Measurements from ENCODE around the gene KDM5B.
"Not testable (repeated sequence)": the region's sequence is repeated elsewhere in the genome, so short reads cannot be mapped to it uniquely, and the experiment has no call there.

The KDM5B gene

DNA sequence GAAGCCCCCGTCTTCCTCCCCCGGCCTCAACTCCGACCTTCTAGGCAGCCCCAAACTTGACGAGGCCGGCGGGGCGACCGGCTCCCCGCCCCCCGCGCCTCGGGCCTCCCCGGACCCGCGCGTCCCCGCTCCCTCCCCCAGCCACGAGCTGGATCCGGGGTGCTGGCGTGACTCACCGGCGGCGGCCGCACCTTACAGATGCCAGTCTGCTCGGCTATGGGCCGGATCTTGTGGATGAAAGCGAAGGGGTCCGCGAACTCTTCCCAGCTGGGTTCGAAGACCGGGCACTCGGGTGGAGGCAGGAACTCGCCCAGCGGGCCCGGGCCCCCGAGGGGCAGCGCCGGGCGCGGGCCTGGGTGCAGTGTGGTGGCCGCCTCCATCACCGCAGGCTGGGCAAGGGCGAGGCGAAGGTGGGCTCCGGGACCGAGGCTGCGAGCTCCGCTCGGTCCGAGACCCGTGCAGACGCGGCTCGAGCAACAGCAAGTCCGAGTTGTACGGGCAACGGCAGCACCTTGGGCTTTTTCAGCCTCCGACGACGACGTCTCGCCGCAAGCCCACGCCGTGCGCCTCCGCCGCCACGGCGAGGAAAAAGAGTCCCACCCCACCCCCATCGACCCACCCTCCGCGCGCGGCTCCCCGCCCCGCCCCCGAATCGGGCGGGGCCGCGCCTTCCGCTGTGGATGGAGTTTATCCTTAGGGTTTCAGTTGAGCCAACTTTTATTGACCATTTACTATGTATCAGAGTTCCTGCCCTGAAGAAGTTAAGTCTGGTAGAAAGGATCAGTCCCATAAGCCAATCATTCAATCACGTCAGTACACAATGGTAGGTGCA, at the start of gene KDM5B:
Gene KDM5B, minus strand, starts transcription at position 496 of the 832 bp plus-strand sequence. Its CDS starts 116 bp downstream, at position 380.
- DNase-seq, result peak; percentile 82

DNA sequence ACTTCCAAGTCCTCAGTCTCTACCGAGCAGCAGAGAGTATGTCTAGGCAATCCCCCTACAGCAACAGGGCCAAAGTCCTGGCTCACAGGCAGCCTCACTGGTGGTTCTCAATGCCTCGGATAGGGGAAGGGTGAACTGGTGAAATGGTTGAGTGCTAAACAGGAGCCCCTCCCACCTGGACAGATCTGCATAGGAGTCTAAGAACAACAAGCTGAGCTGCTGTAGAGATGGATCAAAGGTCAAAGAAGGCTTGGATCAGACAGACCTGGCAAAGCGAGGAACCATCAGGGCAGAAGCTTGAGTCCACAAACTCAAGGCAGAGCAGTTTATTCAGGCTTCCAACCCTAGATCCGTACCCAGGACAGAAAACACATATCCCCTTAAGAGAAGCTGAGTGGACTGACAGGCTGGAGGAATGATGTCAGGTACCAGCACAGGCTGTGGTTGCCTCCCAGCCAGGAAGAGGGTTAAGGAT, 49.0 kb upstream of the KDM5B start:
- DNase-seq, result no peak

DNA sequence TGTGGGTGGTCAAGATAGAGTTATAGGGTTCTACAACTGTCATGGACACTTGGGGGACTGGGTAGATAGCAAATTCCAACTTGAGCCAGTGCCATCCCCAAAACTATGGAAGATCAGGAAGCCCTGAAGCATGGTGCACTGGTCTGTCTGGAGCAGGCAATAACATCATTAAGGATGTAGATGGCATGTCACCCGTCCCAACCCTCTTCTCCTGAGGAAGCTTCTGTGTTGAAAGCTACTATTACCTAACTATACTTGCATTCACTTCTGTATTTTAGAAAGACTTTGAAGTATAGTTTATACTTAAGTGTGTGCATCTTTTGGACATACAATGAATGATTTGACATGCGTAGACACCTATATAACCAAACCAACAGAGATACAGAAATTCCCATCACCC, 47.8 kb upstream of the KDM5B start:
- no peak for DNase-seq

DNA sequence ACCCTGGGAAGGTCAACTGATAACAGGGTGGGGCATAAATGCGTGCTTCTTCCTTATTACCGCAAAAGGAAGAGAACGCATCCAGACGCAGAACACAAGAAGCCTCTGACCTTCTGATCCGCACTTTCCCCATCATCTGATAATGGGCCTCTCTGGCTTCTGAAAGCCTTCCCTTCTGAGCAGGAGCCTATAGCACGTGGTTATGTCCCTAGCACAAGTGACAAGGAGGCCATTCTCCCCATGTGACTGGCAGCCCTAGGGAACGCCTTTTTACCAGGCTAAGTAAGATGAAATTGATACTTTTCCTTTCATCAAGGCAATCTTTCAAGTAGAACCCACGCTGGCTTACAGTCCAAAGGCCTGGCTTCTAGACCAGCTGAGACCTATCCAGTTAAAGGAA, 46.6 kb upstream of the KDM5B start:
- no peak for DNase-seq

DNA sequence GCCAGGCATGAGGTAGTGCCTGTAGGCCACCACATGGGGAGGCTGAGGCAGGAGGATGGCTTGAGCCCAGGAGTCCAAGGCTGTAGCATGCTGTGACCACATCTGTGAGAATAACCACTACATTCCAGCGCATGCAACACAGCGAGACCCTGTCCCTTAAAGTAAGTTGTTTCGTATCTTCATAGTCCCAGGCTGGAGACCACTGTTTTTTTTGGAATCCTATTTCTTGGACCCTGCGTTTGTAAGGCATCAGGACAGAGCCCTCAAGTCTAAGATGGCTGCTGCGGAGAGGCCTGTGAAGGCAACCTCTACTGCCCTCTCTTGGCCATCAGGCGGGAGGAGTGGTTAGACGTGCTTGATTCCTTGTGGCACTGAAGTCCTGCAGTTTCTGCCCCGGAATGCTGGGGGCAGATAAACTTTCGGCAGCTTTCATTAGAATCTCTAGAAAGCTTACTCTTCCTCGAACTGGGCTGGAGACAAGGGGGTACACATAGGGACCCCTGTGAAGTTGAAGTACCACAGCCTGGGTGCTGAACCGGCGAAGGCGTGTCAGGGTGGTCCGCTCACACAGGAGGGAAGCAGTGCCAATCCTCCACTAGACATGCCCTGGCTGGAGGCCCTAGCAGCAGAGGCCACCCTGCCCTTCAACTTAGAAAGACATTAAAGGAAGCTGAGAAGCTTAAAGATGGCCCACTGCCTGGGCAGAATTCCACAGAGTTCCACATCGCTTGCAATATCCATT, 44.1 kb upstream of the KDM5B start:
- DNase-seq, result no peak

DNA sequence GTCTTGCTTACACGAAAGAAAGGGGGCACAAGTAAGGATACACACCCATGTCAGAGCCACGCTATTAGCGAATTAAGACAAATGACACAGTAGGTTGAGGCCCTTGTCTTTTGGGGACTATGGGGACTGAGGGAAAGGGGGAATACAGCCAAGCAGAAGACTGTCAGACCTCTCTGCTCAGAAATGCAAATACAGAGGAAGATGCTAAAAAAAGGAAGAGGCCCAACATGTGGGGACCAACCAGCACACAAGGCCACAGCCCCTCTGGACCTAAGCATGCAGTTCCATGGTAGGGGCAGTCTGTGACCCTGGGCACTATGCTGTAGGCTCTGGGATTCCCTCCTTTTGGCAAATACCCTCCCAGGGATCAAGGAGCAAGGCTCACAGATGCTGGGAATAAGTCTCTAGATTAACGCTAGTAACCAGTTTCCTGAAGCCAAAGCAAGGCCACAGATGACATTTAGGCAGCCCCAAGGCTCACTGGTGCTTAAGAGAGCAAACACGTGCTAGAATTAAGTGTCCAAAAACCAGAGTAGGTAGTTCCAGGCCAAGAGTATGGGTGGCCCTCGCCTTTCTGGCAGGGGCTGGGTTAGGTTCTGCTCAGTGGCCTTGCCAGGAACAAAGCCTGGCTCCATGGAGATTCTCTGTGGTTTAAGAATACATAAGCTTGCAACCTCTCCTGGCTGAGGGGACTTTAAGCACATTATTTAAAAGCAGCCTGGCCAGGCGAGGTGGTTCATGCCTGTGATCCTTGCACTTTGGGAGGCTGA, 42.6 kb upstream of the KDM5B start:
- peak; percentile 49 for DNase-seq

DNA sequence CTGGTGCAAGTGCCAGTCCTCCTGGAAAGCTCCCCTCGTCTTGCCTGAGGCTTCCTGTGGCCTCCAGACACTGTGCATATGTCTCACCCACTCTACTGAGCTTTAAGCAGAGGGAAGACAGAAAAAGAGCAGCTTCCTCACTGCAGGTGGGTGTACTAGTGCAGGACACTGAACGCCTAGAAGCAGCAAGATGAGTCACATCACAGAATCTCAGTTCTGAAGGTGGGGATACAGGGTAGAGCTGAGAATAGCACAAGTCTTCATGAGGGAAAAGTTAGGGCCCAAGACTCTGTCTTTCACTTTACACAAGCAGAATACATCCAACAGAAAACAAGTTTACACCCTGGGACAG, 39.9 kb upstream of the KDM5B start:
- no peak for DNase-seq

DNA sequence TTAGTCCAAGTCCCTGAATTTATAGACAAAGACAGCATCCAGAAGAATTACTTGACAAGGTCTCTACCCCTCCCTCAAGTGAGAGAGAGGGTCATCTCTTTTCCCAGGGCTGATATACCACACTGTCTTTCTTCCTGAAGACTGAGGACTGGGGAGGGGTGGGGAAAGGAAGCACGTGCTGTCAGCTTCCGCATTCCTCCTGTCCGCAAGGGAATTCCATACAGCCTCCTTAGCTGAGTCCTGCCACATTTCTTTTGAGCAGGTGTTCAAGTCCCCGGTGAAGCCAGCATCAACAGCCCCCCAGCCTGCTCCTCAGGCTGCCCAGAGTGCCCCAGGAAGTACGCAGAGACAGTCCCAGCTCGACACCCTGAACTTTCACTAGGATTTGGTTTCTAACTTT, 36.7 kb upstream of the KDM5B start:
- DNase-seq, result no peak

DNA sequence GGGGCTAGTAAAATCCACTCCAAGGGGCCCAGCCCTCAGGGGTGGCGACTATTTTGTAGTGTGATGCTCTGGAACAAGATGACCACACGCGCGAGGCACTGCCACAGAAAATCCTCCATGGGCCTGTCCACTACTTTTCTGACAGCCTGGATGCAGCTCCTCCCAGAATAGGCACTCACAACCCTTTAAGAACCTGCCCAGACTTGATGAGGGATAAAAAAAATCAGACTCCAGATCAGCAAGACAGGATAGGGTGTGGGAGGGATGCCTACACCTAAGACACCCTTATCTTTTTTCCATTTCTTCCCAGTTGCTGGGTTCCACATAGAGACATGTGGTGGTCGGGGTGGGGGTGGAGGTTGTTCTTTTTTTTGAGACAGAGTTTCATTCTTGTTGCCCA, 36.0 kb upstream of the KDM5B start:
- no peak for DNase-seq

DNA sequence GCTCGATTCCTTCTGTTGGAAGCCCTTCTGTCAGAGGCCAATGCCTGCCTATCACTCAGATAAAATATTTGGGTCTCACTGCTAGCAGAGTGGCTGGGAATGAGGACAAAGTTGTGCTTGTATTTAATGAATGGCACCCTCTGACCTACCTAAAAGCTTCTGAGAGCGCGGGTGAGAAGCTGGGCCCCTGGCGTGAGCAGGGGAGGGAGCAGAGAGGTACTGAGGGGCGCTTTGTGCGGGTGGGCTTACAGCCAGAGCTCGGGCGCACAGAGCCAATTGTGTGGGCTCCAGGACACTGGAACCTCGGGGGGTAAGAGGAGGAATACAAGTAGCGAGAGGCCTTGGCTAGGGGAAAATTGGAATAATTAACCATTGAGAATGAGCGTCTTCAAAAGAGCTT, 34.9 kb upstream of the KDM5B start:
- DNase-seq, result no peak

DNA sequence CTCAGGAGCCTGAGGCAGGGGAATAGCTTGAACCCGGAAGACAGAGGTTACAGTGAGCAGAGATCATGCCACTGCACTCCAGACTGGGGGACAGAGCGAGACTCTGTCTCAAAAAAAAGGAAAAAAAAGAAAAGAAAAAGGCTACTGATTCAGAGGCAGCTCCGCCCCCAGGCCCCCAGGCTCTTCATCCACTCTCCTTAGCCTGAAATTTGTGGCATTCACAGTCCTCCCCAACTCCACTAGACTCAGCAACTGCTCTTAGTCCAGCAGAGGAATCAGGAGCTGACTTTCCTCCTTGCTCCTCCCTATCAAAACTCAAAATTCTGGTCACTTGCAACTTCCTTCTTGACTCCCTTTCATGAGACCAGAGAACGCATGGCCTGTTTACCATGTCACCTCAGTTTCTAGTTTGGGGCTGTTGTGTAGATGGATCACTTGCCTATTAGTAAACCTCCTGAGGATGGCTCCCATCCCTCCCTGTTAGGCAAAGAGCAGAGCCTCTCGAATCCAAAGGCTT, 29.6 kb upstream of the KDM5B start:
- DNase-seq, result no peak

DNA sequence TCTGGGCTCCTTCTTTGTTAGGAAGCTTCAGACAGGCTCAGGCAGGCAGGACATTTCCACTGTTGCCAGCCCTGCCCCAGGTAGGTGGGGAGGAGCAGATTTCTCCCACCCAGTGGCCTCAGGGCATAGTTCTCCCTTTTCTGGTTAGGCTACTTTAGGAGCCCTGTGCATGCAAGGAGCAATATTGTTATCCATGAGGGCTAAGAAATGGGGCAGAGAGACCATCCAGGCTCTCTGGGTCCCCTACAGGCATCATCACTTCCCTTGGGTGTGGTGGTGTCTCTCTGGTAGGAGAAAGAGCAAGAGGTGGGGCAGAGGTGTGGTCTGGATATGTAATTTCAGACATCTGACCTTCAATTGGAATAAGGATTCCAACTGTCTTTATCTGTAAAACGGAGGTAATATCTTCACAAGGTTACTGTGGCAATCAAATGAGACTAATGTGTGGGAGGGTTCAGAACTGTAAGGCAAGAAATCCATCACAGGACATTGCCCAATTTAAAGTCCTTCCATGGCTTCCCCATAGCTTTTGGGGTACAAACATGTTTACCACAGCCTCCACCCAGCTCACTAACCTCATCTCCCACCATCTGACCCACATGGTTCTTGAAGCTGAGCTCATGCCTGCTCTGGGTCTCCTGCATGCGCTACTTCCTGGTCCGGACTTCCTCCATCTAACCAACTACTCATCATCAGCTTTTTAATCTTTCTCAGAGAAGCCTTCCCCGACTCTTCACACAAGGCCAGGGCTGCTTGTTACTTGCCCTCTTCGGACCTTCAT, 28.6 kb upstream of the KDM5B start:
- no peak for DNase-seq

DNA sequence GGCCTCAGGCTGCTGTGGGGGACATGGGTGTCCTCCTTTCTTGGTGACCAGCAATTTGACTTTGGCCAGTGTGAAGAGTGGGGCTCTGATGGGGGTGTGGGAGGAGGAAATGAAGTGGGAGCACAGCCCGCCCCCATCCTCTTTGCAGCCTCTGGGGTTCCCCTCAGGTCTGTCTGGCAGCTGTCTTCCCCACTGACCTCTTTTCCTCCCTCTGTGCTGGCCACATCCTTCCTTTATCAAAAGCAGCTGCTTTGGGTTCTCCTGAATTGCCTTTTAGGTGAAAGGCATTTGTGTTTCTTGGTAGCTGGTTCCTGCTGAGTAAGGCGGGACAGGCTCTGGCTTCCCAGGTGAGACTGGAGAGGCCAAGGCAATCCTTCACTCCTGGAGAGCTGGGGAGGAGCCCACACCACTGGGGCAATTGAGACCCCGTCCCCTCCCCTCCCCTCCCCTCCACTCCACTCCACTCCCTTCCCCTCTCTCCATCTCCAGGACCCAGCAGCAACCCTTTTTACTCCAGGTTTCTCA, 27.4 kb upstream of the KDM5B start:
- no peak for DNase-seq

DNA sequence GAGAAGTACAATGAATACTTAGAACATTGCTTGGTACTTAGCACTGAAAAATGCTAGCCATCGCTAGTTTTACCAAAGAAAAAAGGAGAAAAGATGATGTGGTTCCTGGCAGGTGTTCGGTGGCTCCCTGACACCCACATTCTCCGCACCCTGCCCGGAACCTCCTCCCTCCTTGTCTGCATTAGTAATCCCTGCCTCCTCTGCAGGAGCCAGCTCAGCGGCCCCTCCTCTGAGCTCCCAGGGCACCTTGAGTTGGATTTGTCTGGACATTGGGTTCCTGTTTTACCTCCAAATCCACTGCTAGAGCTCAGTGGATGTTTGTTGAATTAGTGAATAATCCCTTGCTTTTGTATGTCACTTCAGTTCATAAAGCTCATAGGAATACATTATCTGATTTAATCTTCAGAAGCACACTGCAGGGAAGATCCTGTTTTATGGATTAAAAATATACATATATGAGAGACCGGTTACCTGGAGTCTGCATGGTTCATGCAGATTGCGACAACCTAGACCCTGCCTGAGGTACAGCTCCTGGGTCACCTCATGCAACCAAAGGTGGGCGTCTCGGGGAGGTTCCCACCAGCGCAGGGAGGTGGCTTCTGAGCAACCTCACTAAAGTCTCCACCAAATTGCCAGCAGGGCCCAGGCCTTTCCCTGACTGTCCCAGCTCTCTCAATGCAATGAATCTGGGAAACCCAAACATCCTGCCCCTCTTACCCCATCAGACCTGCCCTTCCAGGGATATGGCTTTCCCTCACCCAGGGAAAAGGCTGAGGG, 26.7 kb upstream of the KDM5B start:
- no peak for DNase-seq

DNA sequence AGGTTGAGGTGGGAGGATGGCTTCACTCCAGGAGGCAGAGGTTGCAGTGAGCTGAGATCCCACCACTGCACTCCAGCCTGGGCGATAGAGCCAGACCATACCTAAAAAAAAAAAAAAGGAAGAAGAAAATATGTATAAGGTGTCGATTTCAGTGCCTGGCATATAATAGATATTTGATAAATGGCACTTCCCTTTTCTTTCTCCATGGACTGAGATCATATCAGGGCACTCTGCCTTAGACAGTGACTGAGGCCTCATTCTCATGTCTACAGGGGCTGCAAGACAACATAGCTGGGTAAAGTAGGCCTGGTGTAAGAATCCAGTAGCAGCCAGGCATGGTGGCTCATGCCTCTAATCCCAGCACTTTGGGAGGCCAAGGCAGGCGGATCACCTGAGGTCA, 23.7 kb upstream of the KDM5B start:
- DNase-seq, result no peak

DNA sequence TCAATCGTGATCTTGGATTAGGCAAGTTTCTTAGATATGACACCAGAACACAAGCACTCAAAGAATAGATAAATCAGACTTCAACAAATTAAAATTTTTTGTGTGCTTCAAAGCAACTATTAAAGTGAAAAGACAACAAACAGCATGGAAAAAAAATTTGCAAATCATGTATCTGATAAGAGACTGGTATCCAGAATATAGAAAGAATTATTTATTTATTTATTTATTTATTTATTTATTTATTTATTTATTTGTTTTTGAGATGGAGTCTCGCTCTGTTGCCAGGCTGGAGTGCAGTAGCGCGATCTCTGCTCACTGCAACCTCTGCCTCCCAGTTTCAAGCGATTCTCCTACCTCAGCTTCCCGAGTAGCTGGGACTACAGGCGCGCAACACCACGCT, 21.0 kb upstream of the KDM5B start:
- DNase-seq, result not testable (repeated sequence)

DNA sequence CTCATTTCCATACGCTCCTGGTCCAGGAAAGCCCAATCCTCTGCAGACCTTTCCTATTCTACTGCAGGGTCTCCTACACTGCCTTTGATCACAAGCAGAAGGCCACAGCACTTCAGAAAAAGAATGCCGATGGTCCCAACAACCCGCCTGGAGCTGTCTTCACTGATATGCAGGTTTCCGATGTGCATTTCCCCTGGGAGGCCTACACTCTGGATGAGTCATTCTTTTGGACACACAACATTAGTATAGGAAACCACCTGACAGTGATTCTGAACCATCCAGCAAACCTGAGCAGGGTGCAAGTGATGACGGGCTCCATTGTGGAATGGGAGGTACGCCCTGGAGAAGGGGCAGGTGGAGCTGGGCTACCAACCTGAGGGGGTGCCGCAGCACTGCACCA, 17.5 kb upstream of the KDM5B start:
- no peak for DNase-seq

DNA sequence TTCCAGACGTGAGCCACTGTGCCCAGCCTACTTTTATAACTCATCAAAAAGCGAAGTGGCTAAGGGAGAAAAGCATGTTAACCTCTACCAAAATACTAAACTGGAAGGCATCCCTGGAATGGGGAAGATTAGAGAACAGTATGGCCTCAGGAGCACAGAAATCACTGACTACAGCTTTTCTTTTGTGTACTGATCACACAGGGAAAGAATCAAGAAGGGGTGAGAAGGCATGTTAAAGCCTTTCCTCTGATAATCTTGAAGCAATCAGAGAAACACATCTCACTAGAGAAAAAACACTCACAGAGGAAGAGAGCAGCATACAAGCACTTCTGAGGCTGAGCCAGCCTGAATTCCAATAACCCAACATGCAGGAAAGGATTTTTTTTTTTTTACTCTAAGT, 13.2 kb upstream of the KDM5B start:
- DNase-seq, result no peak

DNA sequence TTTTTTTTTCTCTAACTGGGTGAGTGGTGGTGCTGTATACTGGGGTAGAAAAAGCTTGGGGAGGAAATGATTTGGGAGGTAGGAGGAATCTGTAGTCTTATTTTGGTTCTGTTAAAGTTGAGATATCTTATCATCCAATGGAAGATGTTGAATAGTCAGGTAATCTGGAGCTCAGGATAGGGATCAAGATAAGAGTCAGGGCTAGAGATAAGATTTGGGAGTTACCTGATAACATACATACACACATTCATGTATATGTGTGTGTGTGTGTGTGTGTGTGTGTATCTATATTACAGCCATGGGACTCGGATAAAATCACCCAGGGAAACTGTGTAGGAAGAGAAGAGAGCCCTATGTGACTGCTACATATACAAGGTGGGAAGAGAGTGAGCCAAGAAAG, 10.6 kb upstream of the KDM5B start:
- DNase-seq, result no peak

DNA sequence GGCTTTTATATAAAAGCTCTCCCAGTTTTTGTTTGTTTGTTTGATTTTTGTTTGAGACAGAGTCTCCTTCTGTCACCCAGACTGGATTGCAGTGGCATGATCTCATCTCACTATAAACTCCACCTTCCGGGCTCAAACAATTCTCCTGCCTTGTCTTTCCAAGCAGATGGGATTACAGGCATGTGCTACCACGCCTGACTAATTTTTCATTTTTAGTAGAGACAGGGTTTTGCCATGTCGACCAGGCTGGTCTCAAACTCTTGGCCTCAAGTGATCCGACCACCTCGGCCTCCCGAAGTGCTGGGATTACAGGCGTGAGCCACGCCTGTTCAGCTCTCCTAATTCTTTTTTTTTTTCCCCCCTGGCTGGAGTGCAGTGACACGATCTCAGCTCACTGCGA, 6.9 kb upstream of the KDM5B start:
- no peak for DNase-seq
